Measurements from ENCODE around the gene SELPLG. TPM values are rescaled to one million over a fixed set of nuclear protein-coding genes. Genes with fewer than 3 reads are reported as not detected.

SELPLG gene
- total RNA-seq, 1 experiment from 2014 or later = 0.97 TPM

- H4K20me1 ChIP-seq (ENCODE audit: insufficient read depth, low read depth, low read length) = no peaks in the 10 kb centered on the region
- no peak overlapping the region for H3K27ac ChIP-seq (ENCODE audit: low read length)
- H2AFZ ChIP-seq (ENCODE audit: low read length) = no peak overlapping the region
- peak overlapping the region; percentile 34 for H3K4me2 ChIP-seq (ENCODE audit: low read depth, low read length, poor library complexity, severe bottlenecking)
- no peak overlapping the region for H3K4me3 ChIP-seq (ENCODE audit: low read length)
- no peaks in the 10 kb centered on the region for H3K9me3 ChIP-seq (ENCODE audit: low read length)
- no peak overlapping the region for H3K9ac ChIP-seq (ENCODE audit: low read length)
- no peaks in the 10 kb centered on the region for H3K79me2 ChIP-seq (ENCODE audit: low read length)
- peak; percentile 57 for DNase-seq
- H3K4me1 ChIP-seq (ENCODE audit: low read length) = peaks cover 24% of the 10 kb centered on the region
- H3K27me3 ChIP-seq (ENCODE audit: low read length) = peaks cover 5% of the 10 kb centered on the region; the same call in 1 of the 2 replicates
- no peaks in the 10 kb centered on the region for H3K9me2 ChIP-seq (replicated peaks; ENCODE audit: insufficient read depth, low read length)
- no peaks in the 10 kb centered on the region for H3K36me3 ChIP-seq (ENCODE audit: insufficient read depth, low read length)
These were observed 19.4 kb upstream of the SELPLG start for GRCh38 chr12:108653082-108653516.

- Histone ChIP-seq H3K27me3 (ENCODE audit: low read length) (peaks cover 3% of the 10 kb centered on the region; the same call in 1 of the 2 replicates), H3K4me1 (ENCODE audit: low read length) (peaks cover 35% of the 10 kb centered on the region), H3K9me2 (replicated peaks; ENCODE audit: insufficient read depth, low read length) (no peaks in the 10 kb centered on the region), H3K9ac (ENCODE audit: low read length) (no peak overlapping the region), H2AFZ (ENCODE audit: low read length) (no peak overlapping the region), H3K9me3 (ENCODE audit: low read length) (no peaks in the 10 kb centered on the region), H3K27ac (ENCODE audit: low read length) (no peak overlapping the region), H3K4me3 (ENCODE audit: low read length) (no peak overlapping the region), H3K4me2 (ENCODE audit: low read depth, low read length, poor library complexity, severe bottlenecking) (no peak overlapping the region), H3K36me3 (ENCODE audit: insufficient read depth, low read length) (no peaks in the 10 kb centered on the region), H4K20me1 (ENCODE audit: insufficient read depth, low read depth, low read length) (no peaks in the 10 kb centered on the region), H3K79me2 (ENCODE audit: low read length) (no peaks in the 10 kb centered on the region)
- DNase-seq = no peak
These were observed 16.4 kb upstream of the SELPLG start for GRCh38 chr12:108650083-108650482.

GRCh38 chr12:108649669-108650068 is 16.0 kb upstream of the SELPLG start:
- peaks cover 3% of the 10 kb centered on the region; the same call in 1 of the 2 replicates for H3K27me3 ChIP-seq (ENCODE audit: low read length)
- no peak overlapping the region for H3K4me2 ChIP-seq (ENCODE audit: low read depth, low read length, poor library complexity, severe bottlenecking)
- H4K20me1 ChIP-seq (ENCODE audit: insufficient read depth, low read depth, low read length) = no peaks in the 10 kb centered on the region
- no peaks in the 10 kb centered on the region for H3K9me2 ChIP-seq (replicated peaks; ENCODE audit: insufficient read depth, low read length)
- no peaks in the 10 kb centered on the region for H3K36me3 ChIP-seq (ENCODE audit: insufficient read depth, low read length)
- H3K79me2 ChIP-seq (ENCODE audit: low read length) = no peaks in the 10 kb centered on the region
- peaks cover 35% of the 10 kb centered on the region for H3K4me1 ChIP-seq (ENCODE audit: low read length)
- no peak overlapping the region for H3K4me3 ChIP-seq (ENCODE audit: low read length)
- no peak overlapping the region for H2AFZ ChIP-seq (ENCODE audit: low read length)
- no peaks in the 10 kb centered on the region for H3K9me3 ChIP-seq (ENCODE audit: low read length)
- no peak overlapping the region for H3K9ac ChIP-seq (ENCODE audit: low read length)
- H3K27ac ChIP-seq (ENCODE audit: low read length) = no peak overlapping the region
- no peak for DNase-seq

- Histone ChIP-seq H3K4me2 (ENCODE audit: low read depth, low read length, poor library complexity, severe bottlenecking) (no peak overlapping the region), H2AFZ (ENCODE audit: low read length) (no peak overlapping the region), H3K4me1 (ENCODE audit: low read length) (peaks cover 35% of the 10 kb centered on the region), H3K4me3 (ENCODE audit: low read length) (no peak overlapping the region), H3K9me2 (replicated peaks; ENCODE audit: insufficient read depth, low read length) (no peaks in the 10 kb centered on the region), H3K9ac (ENCODE audit: low read length) (no peak overlapping the region), H3K36me3 (ENCODE audit: insufficient read depth, low read length) (no peaks in the 10 kb centered on the region), H3K79me2 (ENCODE audit: low read length) (no peaks in the 10 kb centered on the region), H4K20me1 (ENCODE audit: insufficient read depth, low read depth, low read length) (no peaks in the 10 kb centered on the region), H3K27me3 (ENCODE audit: low read length) (peaks cover 3% of the 10 kb centered on the region; the same call in 1 of the 2 replicates), H3K9me3 (ENCODE audit: low read length) (no peaks in the 10 kb centered on the region), H3K27ac (ENCODE audit: low read length) (no peak overlapping the region)
- DNase-seq = no peak
These were observed 15.4 kb upstream of the SELPLG start for GRCh38 chr12:108649126-108649525.

- DNase-seq = no peak
- no peak overlapping the region for H3K4me2 ChIP-seq (ENCODE audit: low read depth, low read length, poor library complexity, severe bottlenecking)
- no peaks in the 10 kb centered on the region for H3K9me2 ChIP-seq (replicated peaks; ENCODE audit: insufficient read depth, low read length)
- no peak overlapping the region for H2AFZ ChIP-seq (ENCODE audit: low read length)
- no peak overlapping the region for H3K27ac ChIP-seq (ENCODE audit: low read length)
- no peaks in the 10 kb centered on the region for H3K36me3 ChIP-seq (ENCODE audit: insufficient read depth, low read length)
- H4K20me1 ChIP-seq (ENCODE audit: insufficient read depth, low read depth, low read length) = no peaks in the 10 kb centered on the region
- H3K4me3 ChIP-seq (ENCODE audit: low read length) = no peak overlapping the region
- no peaks in the 10 kb centered on the region for H3K79me2 ChIP-seq (ENCODE audit: low read length)
- peaks cover 3% of the 10 kb centered on the region; the same call in 1 of the 2 replicates for H3K27me3 ChIP-seq (ENCODE audit: low read length)
- no peak overlapping the region for H3K9ac ChIP-seq (ENCODE audit: low read length)
- H3K4me1 ChIP-seq (ENCODE audit: low read length) = peaks cover 31% of the 10 kb centered on the region
- no peaks in the 10 kb centered on the region for H3K9me3 ChIP-seq (ENCODE audit: low read length)
These were observed 14.7 kb upstream of the SELPLG start for GRCh38 chr12:108648371-108648770.

GRCh38 chr12:108647585-108648287 is 14.0 kb upstream of the SELPLG start:
- no peaks in the 10 kb centered on the region for H3K79me2 ChIP-seq (ENCODE audit: low read length)
- peaks cover 31% of the 10 kb centered on the region for H3K4me1 ChIP-seq (ENCODE audit: low read length)
- H3K27ac ChIP-seq (ENCODE audit: low read length) = no peak overlapping the region
- no peak overlapping the region for H3K4me2 ChIP-seq (ENCODE audit: low read depth, low read length, poor library complexity, severe bottlenecking)
- no peaks in the 10 kb centered on the region for H3K36me3 ChIP-seq (ENCODE audit: insufficient read depth, low read length)
- H3K27me3 ChIP-seq (ENCODE audit: low read length) = peaks cover 3% of the 10 kb centered on the region; the same call in 1 of the 2 replicates
- no peaks in the 10 kb centered on the region for H4K20me1 ChIP-seq (ENCODE audit: insufficient read depth, low read depth, low read length)
- H2AFZ ChIP-seq (ENCODE audit: low read length) = no peak overlapping the region
- no peak for DNase-seq
- H3K9me3 ChIP-seq (ENCODE audit: low read length) = no peaks in the 10 kb centered on the region
- no peak overlapping the region for H3K9ac ChIP-seq (ENCODE audit: low read length)
- H3K4me3 ChIP-seq (ENCODE audit: low read length) = no peak overlapping the region
- no peaks in the 10 kb centered on the region for H3K9me2 ChIP-seq (replicated peaks; ENCODE audit: insufficient read depth, low read length)

- no peak for DNase-seq
- Histone ChIP-seq H3K4me1 (ENCODE audit: low read length) (peaks cover 33% of the 10 kb centered on the region), H3K36me3 (ENCODE audit: insufficient read depth, low read length) (no peaks in the 10 kb centered on the region), H2AFZ (ENCODE audit: low read length) (no peak overlapping the region), H3K4me2 (ENCODE audit: low read depth, low read length, poor library complexity, severe bottlenecking) (no peak overlapping the region), H3K9ac (ENCODE audit: low read length) (no peak overlapping the region), H4K20me1 (ENCODE audit: insufficient read depth, low read depth, low read length) (no peaks in the 10 kb centered on the region), H3K27ac (ENCODE audit: low read length) (no peak overlapping the region), H3K9me2 (replicated peaks; ENCODE audit: insufficient read depth, low read length) (no peaks in the 10 kb centered on the region), H3K4me3 (ENCODE audit: low read length) (no peak overlapping the region), H3K27me3 (ENCODE audit: low read length) (no peaks in the 10 kb centered on the region), H3K79me2 (ENCODE audit: low read length) (no peaks in the 10 kb centered on the region), H3K9me3 (ENCODE audit: low read length) (no peaks in the 10 kb centered on the region)
These were observed 13.2 kb upstream of the SELPLG start for GRCh38 chr12:108646600-108647579.
